ENCODE measurements around the gene EFHD2. TPM values are rescaled to one million over a fixed set of nuclear protein-coding genes. Genes with fewer than 3 reads are reported as not detected.

Gene EFHD2
- total RNA-seq, 2 experiments from 2014 or later = 43.1 to 48.6 TPM

GRCh38 chr1:15391366-15391765, 18.3 kb upstream of the EFHD2 start:
- no peak overlapping the region for H3K27ac Mint-ChIP-seq
- H3K4me1 Mint-ChIP-seq = no peaks in the 10 kb centered on the region
- H3K9me3 Mint-ChIP-seq (ENCODE audit: low read depth) = no peaks in the 10 kb centered on the region
- ATAC-seq = no peak
- H3K27me3 Mint-ChIP-seq = peaks cover 8% of the 10 kb centered on the region
- no peak overlapping the region for H3K4me3 Mint-ChIP-seq
- intact Hi-C loops (cut with DNase I, micrococcal nuclease) = no loop called here
- ChIA-PET CTCF (no interaction called here), POLR2A (interaction anchor here (0.6 kb wide), 1 partner anchor 57 kb away, joined by 6 read pairs; no protein-coding TSS in a partner anchor)
- H3K36me3 Mint-ChIP-seq (ENCODE audit: low read depth) = no peaks in the 10 kb centered on the region
- no peak for DNase-seq

GRCh38 chr1:15393475-15394257, 16.0 kb upstream of the EFHD2 start:
- ATAC-seq = no peak
- Mint-ChIP-seq H3K4me3 (no peak overlapping the region), H3K27me3 (no peaks in the 10 kb centered on the region), H3K4me1 (no peaks in the 10 kb centered on the region), H3K9me3 (ENCODE audit: low read depth) (no peaks in the 10 kb centered on the region), H3K27ac (no peak overlapping the region), H3K36me3 (ENCODE audit: low read depth) (no peaks in the 10 kb centered on the region)
- DNase-seq = no peak
- CTCF ChIA-PET = no interaction called here
- intact Hi-C loops (cut with DNase I, micrococcal nuclease) = no loop called here
- POLR2A ChIA-PET = interaction anchor here (0.7 kb wide), 1 partner anchor 17 kb away, joined by 4 read pairs; no protein-coding TSS in a partner anchor

- Mint-ChIP-seq H3K4me3 (no peak overlapping the region), H3K36me3 (ENCODE audit: low read depth) (no peaks in the 10 kb centered on the region)
Observed at GRCh38 chr1:15394258-15394690, 15.4 kb upstream of the EFHD2 start.

GRCh38 chr1:15397236-15397635, 12.5 kb upstream of the EFHD2 start:
- Mint-ChIP-seq H3K4me1 (no peaks in the 10 kb centered on the region), H3K27ac (no peak overlapping the region), H3K4me3 (no peak overlapping the region), H3K27me3 (no peaks in the 10 kb centered on the region), H3K9me3 (ENCODE audit: low read depth) (peaks cover 3% of the 10 kb centered on the region), H3K36me3 (ENCODE audit: low read depth) (no peaks in the 10 kb centered on the region)
- ATAC-seq = no peak
- no peak for DNase-seq
- intact Hi-C loops (cut with DNase I, micrococcal nuclease) = no loop called here
- POLR2A ChIA-PET = no interaction called here
- CTCF ChIA-PET = no interaction called here

More at GRCh38 chr1:15394258-15394690, 15.4 kb upstream of the EFHD2 start:
- ChIA-PET CTCF (no interaction called here), POLR2A (no interaction called here)
- intact Hi-C loops (cut with DNase I, micrococcal nuclease) = no loop called here
- ATAC-seq (no peak), DNase-seq (no peak)
- Mint-ChIP-seq H3K27me3 (no peaks in the 10 kb centered on the region), H3K4me1 (no peaks in the 10 kb centered on the region), H3K27ac (no peak overlapping the region), H3K9me3 (ENCODE audit: low read depth) (peaks cover under 1% of the 10 kb centered on the region)

GRCh38 chr1:15399710-15400109, 10.0 kb upstream of the EFHD2 start:
- ATAC-seq (no peak), DNase-seq (no peak)
- H3K4me1 Mint-ChIP-seq = no peaks in the 10 kb centered on the region
- no peak overlapping the region for H3K27ac Mint-ChIP-seq
- no peaks in the 10 kb centered on the region for H3K36me3 Mint-ChIP-seq (ENCODE audit: low read depth)
- peaks cover 3% of the 10 kb centered on the region for H3K9me3 Mint-ChIP-seq (ENCODE audit: low read depth)
- ChIA-PET CTCF (interaction anchor here (0.7 to 0.8 kb wide), 2 partner anchors 76 to 250 kb away, joined by 3 read pairs; no protein-coding TSS in a partner anchor), POLR2A (no interaction called here)
- no peak overlapping the region for H3K4me3 Mint-ChIP-seq
- H3K27me3 Mint-ChIP-seq = no peaks in the 10 kb centered on the region
- intact Hi-C loops (cut with DNase I, micrococcal nuclease) = no loop called here

- DNase-seq (no peak), ATAC-seq (no peak)
- intact Hi-C loops (cut with DNase I, micrococcal nuclease) = no loop called here
- no peak overlapping the region for H3K27ac Mint-ChIP-seq
- ChIA-PET POLR2A (no interaction called here), CTCF (interaction anchor here (1.1 to 1.3 kb wide), 2 partner anchors 30 to 77 kb away, joined by 3 to 7 read pairs; no protein-coding TSS in a partner anchor)
- H3K27me3 Mint-ChIP-seq = no peaks in the 10 kb centered on the region
- H3K36me3 Mint-ChIP-seq (ENCODE audit: low read depth) = no peaks in the 10 kb centered on the region
- H3K4me3 Mint-ChIP-seq = no peak overlapping the region
- peaks cover 3% of the 10 kb centered on the region for H3K9me3 Mint-ChIP-seq (ENCODE audit: low read depth)
- no peaks in the 10 kb centered on the region for H3K4me1 Mint-ChIP-seq
Observed at GRCh38 chr1:15400627-15401026, 9.1 kb upstream of the EFHD2 start.

- POLR2A ChIA-PET = no interaction called here
- no peak overlapping the region for H3K27ac Mint-ChIP-seq
Observed at GRCh38 chr1:15401391-15402055, 8.2 kb upstream of the EFHD2 start.

GRCh38 chr1:15402809-15403450, 6.8 kb upstream of the EFHD2 start:
- ATAC-seq (no peak), DNase-seq (no peak)
- intact Hi-C loops (cut with DNase I, micrococcal nuclease) = no loop called here
- H3K27ac Mint-ChIP-seq = no peak overlapping the region
- no peaks in the 10 kb centered on the region for H3K4me1 Mint-ChIP-seq
- ChIA-PET CTCF (interaction anchor here (0.5 kb wide), 1 partner anchor 10 kb away, joined by 3 read pairs; no protein-coding TSS in a partner anchor), POLR2A (no interaction called here)
- no peaks in the 10 kb centered on the region for H3K36me3 Mint-ChIP-seq (ENCODE audit: low read depth)
- H3K9me3 Mint-ChIP-seq (ENCODE audit: low read depth) = peaks cover 3% of the 10 kb centered on the region
- peaks cover 2% of the 10 kb centered on the region for H3K27me3 Mint-ChIP-seq
- no peak overlapping the region for H3K4me3 Mint-ChIP-seq

More at GRCh38 chr1:15401391-15402055, 8.2 kb upstream of the EFHD2 start:
- H3K27me3 Mint-ChIP-seq = no peaks in the 10 kb centered on the region
- ATAC-seq (no peak), DNase-seq (no peak)
- H3K4me3 Mint-ChIP-seq = no peak overlapping the region
- H3K9me3 Mint-ChIP-seq (ENCODE audit: low read depth) = peaks cover 3% of the 10 kb centered on the region
- CTCF ChIA-PET = interaction anchor here (0.6 to 1.3 kb wide), 3 partner anchors 30 to 108 kb away, joined by 3 to 7 read pairs (median 4); no protein-coding TSS in a partner anchor
- intact Hi-C loops (cut with DNase I, micrococcal nuclease) = no loop called here
- no peaks in the 10 kb centered on the region for H3K36me3 Mint-ChIP-seq (ENCODE audit: low read depth)
- no peaks in the 10 kb centered on the region for H3K4me1 Mint-ChIP-seq

GRCh38 chr1:15403962-15404580, 5.6 kb upstream of the EFHD2 start:
- Mint-ChIP-seq H3K9me3 (ENCODE audit: low read depth) (peaks cover 3% of the 10 kb centered on the region), H3K27ac (no peak overlapping the region), H3K4me3 (no peak overlapping the region), H3K27me3 (peaks cover 3% of the 10 kb centered on the region), H3K36me3 (ENCODE audit: low read depth) (no peaks in the 10 kb centered on the region), H3K4me1 (peaks cover 1% of the 10 kb centered on the region)
- intact Hi-C loops (cut with DNase I, micrococcal nuclease) = no loop called here
- ATAC-seq (no peak), DNase-seq (no peak)
- ChIA-PET CTCF (no interaction called here), POLR2A (no interaction called here)

GRCh38 chr1:15405106-15405850, 4.4 kb upstream of the EFHD2 start:
- no peak for DNase-seq
- H3K4me1 Mint-ChIP-seq = peaks cover 4% of the 10 kb centered on the region
- POLR2A ChIA-PET = no interaction called here
- no peak overlapping the region for H3K27ac Mint-ChIP-seq
- H3K27me3 Mint-ChIP-seq = peaks cover 5% of the 10 kb centered on the region
- no peaks in the 10 kb centered on the region for H3K36me3 Mint-ChIP-seq (ENCODE audit: low read depth)
- no peak overlapping the region for H3K4me3 Mint-ChIP-seq
- CTCF ChIA-PET = interaction anchor here (0.5 to 1.0 kb wide), 3 partner anchors 75 to 297 kb away, joined by 3 to 6 read pairs (median 4); no protein-coding TSS in a partner anchor
- intact Hi-C loops (cut with DNase I, micrococcal nuclease) = loop anchor here in 1 of 2 experiments (5.0 kb wide), 1 partner anchor 158 kb away; the partner anchor contains the start of gene FHAD1
- H3K9me3 Mint-ChIP-seq (ENCODE audit: low read depth) = no peaks in the 10 kb centered on the region
- ATAC-seq = no peak
